Spleen (tissue), 11 donors: ENCODE data around the gene DNM3. TPM values are rescaled to one million over a fixed set of nuclear protein-coding genes. Genes with fewer than 3 reads are reported as not detected.

ENCODE experiments used
- DNase-seq: peaks from one replicate; pipeline ENCODE4 v3.0.0-alpha.2; 2020
- H3K27ac ChIP-seq, 8 donors: fragments of 200-600 bp; sonication (generic) in 7 of 8; 1 replicate in 4 of 8; 2 replicates in 4 of 8; pipeline versions ENCODE4 v1.5.0 to v1.8.0; 2016 to 2021; ENCODE audit warnings: inconsistent platforms in 4 of 8, mild to moderate bottlenecking in 4 of 8, moderate library complexity in 1 of 8
- H3K27me3 ChIP-seq, 7 donors: fragments of 200-600 bp; sonication (generic) in 6 of 7; replicated peaks in 1 of 7; 1 replicate in 4 of 7; 2 replicates in 3 of 7; pipeline versions ENCODE4 v1.5.0 to v1.8.0; 2016 to 2021; ENCODE audit warnings: inconsistent platforms in 3 of 7, mild to moderate bottlenecking in 1 of 7
- H3K36me3 ChIP-seq, 6 donors: fragments of 200-600 bp; sonication (generic) in 5 of 6; 1 replicate in 4 of 6; 2 replicates in 2 of 6; pipeline versions ENCODE4 v1.5.0 to v1.8.0; 2016 to 2021; ENCODE audit warnings: inconsistent platforms in 2 of 6
- H3K4me1 ChIP-seq, 6 donors: fragments of 200-600 bp; sonication (generic) in 5 of 6; 1 replicate in 3 of 6; 2 replicates in 3 of 6; pipeline versions ENCODE4 v1.5.0 to v1.8.0; 2016 to 2021; ENCODE audit warnings: inconsistent platforms in 3 of 6
- H3K4me3 ChIP-seq, 8 donors: fragments of 200-600 bp; sonication (generic) in 7 of 8; 1 replicate in 4 of 8; 2 replicates in 4 of 8; pipeline versions ENCODE4 v1.5.0 to v1.8.0; 2016 to 2021; ENCODE audit warnings: inconsistent platforms in 4 of 8, mild to moderate bottlenecking in 4 of 8, moderate library complexity in 2 of 8
- H3K9me3 ChIP-seq, 8 donors: fragments of 200-600 bp; sonication (generic) in 7 of 8; 1 replicate in 4 of 8; 2 replicates in 4 of 8; pipeline versions ENCODE4 v1.5.0 to v1.8.0; 2016 to 2021; ENCODE audit warnings: inconsistent platforms in 4 of 8
- POLR2A ChIP-seq, 3 donors: fragments of 450-650 bp; IDR thresholded peaks; one replicate each; pipeline ENCODE4 v1.5.1; 2017; ENCODE audit warnings: antibody characterized with exemption in 3 of 3, mild to moderate bottlenecking in 1 of 3
- POLR2AphosphoS5 ChIP-seq, 3 donors: sonication (generic); formaldehyde crosslinking; IDR thresholded peaks; one replicate each; pipeline ENCODE4 v1.5.1; 2017; ENCODE audit warnings: antibody characterized with exemption in 3 of 3
- WGBS, 5 donors: extraction: QIAGEN DNeasy Blood & Tissue Kit in 3 of 5; methylation state at CpG; one replicate each; pipeline versions ENCODE4 v1.1.5 to v1.1.7; 2013 to 2018; 5-methylcytosine and 5-hydroxymethylcytosine counted together
- intact Hi-C: fragments of 100-400 bp; cut with DNase I; formaldehyde crosslinking; loops from one replicate; pipeline ENCODE4 v1.15.0; 2023; ENCODE audit warnings: low total_unique reads
- polyA plus RNA-seq, 3 donors: library from polyadenylated mRNA; stranded (reverse); fragments of 200-250 nt; gene quantifications; one replicate each; pipeline ENCODE4 v1.2.1, GENCODE V29; 2013
- total RNA-seq, 7 donors: library from RNA; depleted of rRNA in 3 of 7; stranded (reverse); fragments of >200 nt in 3 of 7; fragmentation: NEBNext Ultra II Directional in 4 of 7; extraction: Animal tissue kit (Norgen Biotek cat#: 25700) in 4 of 7; gene quantifications; one replicate each; pipeline versions ENCODE4 v1.1.0 to v1.2.1, GENCODE V29; 2016 to 2021
- TF ChIP-seq, protein P1 (sequence below), 11 experiments: fragments of 200-600 bp in 7 of 11; fragments of 450-650 bp in 4 of 11; sonication (generic) in 4 of 11; IDR thresholded peaks in 8 of 11; conservative IDR thresholded peaks in 3 of 11; 1 replicate in 7 of 11; 2 replicates in 4 of 11; pipeline versions ENCODE4 v1.4.0 to v1.8.0; 2016 to 2021; ENCODE audit warnings: antibody characterized with exemption in 11 of 11, inconsistent platforms in 4 of 11, mild to moderate bottlenecking in 1 of 11
- donor health status: healthy with polysubstance abuse.
- donor health status: DM: no; HTN: no; CAD: no; lungs with moderate emphysema.
- donor health status: DM: no; HTN: no; CAD: no.
- donor health status: Bipolar disorder and iron deficiency.
- donor health status: healthy.
- donor health status: DM: no; HTN: no; CAD: no.
- donor health status: DM: yes; HTN: yes; CAD: no.

The DNM3 gene
- total and polyA plus RNA-seq, 10 donors = 0.61 to 10.2 (median 4.9) TPM

DNA sequence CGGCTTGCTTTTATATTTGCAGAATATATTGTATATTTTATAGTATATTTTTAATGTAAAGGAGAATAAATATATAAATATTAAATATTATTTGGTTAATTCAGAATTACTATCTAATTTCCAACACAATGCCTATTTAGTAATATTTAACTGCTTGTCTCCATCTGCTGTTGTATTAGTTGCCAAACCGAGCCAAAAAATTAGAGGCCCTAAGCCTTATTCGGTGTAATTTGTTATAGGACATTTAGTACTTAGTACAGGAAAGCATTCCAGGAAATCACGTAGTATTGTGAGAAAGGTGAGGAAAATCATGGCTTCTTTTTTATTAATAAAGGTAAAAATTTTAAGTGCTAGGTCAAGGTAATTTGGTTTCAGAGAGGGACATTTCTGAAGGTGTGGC is 93.8 kb downstream of the DNM3 start:
- 88 to 96% (median 94%) methylated on average over 4 of the region's 4 CpGs for WGBS, 5 donors
- no peaks in the 10 kb centered on the region for H3K36me3 ChIP-seq
- no peak for TF ChIP-seq POLR2AphosphoS5 (IDR thresholded peaks at IDR 0.05)
- TF ChIP-seq POLR2A (IDR thresholded peaks at IDR 0.05) = no peak
- no peak overlapping the region for H3K4me3 ChIP-seq
- no peak overlapping the region for H3K27ac ChIP-seq
- H3K27me3 ChIP-seq = no peaks in the 10 kb centered on the region
- intact Hi-C loops = no loop called here
- no peaks in the 10 kb centered on the region for H3K9me3 ChIP-seq
- no peak for DNase-seq
- H3K4me1 ChIP-seq = no peaks in the 10 kb centered on the region

DNA sequence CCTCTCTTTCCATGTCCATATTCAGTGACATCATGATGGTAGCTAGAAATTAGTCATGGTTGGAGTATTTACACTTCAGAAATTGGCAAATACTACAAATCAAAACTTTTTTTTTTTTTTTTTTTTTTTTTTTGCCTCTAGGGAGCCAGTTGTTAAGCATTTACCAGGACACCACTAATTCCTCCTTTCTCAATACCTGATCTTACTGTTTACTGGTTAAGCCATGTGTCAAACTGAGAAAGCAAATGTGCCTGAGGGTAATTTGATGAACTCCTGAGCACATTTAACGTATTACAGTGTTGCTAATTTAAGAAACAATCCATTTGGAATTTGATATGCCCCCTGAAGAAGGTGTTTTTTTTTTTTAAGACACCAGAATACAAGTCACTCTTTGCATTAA is 94.4 kb downstream of the DNM3 start:
- Histone ChIP-seq H3K27me3 (no peaks in the 10 kb centered on the region), H3K9me3 (no peaks in the 10 kb centered on the region), H3K4me1 (no peaks in the 10 kb centered on the region), H3K4me3 (no peak overlapping the region), H3K36me3 (no peaks in the 10 kb centered on the region), H3K27ac (no peak overlapping the region)
- WGBS, 5 donors = 65 to 89% (median 81%) methylated on average over 1 of the region's 1 CpG
- no peak for DNase-seq
- intact Hi-C loops = no loop called here
- TF ChIP-seq, protein P1, sequence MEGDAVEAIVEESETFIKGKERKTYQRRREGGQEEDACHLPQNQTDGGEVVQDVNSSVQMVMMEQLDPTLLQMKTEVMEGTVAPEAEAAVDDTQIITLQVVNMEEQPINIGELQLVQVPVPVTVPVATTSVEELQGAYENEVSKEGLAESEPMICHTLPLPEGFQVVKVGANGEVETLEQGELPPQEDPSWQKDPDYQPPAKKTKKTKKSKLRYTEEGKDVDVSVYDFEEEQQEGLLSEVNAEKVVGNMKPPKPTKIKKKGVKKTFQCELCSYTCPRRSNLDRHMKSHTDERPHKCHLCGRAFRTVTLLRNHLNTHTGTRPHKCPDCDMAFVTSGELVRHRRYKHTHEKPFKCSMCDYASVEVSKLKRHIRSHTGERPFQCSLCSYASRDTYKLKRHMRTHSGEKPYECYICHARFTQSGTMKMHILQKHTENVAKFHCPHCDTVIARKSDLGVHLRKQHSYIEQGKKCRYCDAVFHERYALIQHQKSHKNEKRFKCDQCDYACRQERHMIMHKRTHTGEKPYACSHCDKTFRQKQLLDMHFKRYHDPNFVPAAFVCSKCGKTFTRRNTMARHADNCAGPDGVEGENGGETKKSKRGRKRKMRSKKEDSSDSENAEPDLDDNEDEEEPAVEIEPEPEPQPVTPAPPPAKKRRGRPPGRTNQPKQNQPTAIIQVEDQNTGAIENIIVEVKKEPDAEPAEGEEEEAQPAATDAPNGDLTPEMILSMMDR (IDR thresholded peaks at IDR 0.05 in 8 of 11, conservative IDR thresholded peaks at IDR 0.05 in 3 of 11) = no peak
- TF ChIP-seq POLR2A (IDR thresholded peaks at IDR 0.05) (no peak), POLR2AphosphoS5 (IDR thresholded peaks at IDR 0.05) (no peak)

DNA sequence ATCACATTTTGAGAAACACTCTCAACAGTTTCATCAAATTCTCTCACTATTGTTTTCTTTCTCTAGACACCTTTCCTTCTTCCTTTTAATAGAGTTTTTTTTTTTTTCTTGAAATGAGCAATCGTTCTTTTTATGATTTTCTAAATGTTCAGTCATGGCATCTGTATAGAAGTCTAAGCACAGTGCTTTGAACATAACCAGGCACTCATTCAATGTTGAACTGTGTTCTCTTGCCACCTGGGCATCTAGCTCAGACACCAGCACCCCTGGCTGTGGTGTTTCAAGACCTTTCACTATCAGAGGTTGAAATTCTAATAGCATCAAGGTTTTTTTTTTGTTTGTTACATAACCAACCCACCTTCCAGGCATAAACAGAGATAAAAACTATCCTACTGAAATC is 96.6 kb downstream of the DNM3 start:
- no peaks in the 10 kb centered on the region for H3K4me1 ChIP-seq
- peaks cover 0 to 5% (median 0%) of the 10 kb centered on the region in 8 donors for H3K9me3 ChIP-seq
- intact Hi-C loops = no loop called here
- no peak for DNase-seq
- WGBS, 5 donors = 56 to 77% (median 66%) methylated on average over 1 of the region's 1 CpG
- H3K27ac ChIP-seq = no peak overlapping the region
- no peaks in the 10 kb centered on the region for H3K36me3 ChIP-seq
- TF ChIP-seq POLR2AphosphoS5 (IDR thresholded peaks at IDR 0.05) = no peak
- no peak for TF ChIP-seq POLR2A (IDR thresholded peaks at IDR 0.05)
- TF ChIP-seq, protein P1 (IDR thresholded peaks at IDR 0.05 in 8 of 11, conservative IDR thresholded peaks at IDR 0.05 in 3 of 11) = no peak
- no peaks in the 10 kb centered on the region for H3K27me3 ChIP-seq
- no peak overlapping the region for H3K4me3 ChIP-seq

DNA sequence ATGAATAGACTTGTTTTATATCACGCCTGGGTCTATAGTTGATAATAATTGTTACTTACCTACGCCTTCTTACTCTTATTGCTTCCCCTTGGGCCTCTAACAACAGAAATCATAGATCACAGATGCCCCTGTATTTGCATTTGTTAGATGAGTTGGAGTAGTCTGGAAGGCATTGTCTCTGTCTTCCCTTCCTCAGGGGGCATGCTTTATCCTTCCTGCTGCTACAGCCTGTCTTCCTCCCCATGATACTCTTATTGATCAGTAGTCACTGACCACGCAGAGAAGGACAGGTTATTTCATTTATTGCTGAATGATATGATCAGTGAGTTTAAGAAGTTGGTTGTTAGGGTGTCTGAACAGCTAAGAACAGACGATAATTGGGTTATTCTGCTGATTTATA is 98.4 kb downstream of the DNM3 start:
- no peak overlapping the region for H3K4me3 ChIP-seq
- peaks cover 0 to 11% (median 0%) of the 10 kb centered on the region in 8 donors for H3K9me3 ChIP-seq
- TF ChIP-seq, protein P1 (IDR thresholded peaks at IDR 0.05 in 8 of 11, conservative IDR thresholded peaks at IDR 0.05 in 3 of 11) = no peak
- no peak for TF ChIP-seq POLR2AphosphoS5 (IDR thresholded peaks at IDR 0.05)
- TF ChIP-seq POLR2A (IDR thresholded peaks at IDR 0.05) = no peak
- intact Hi-C loops = no loop called here
- DNase-seq = no peak
- WGBS, 5 donors = 76 to 87% (median 83%) methylated on average over 4 of the region's 4 CpGs
- no peaks in the 10 kb centered on the region for H3K36me3 ChIP-seq
- no peak overlapping the region for H3K27ac ChIP-seq
- no peaks in the 10 kb centered on the region for H3K4me1 ChIP-seq
- H3K27me3 ChIP-seq = no peaks in the 10 kb centered on the region

DNA sequence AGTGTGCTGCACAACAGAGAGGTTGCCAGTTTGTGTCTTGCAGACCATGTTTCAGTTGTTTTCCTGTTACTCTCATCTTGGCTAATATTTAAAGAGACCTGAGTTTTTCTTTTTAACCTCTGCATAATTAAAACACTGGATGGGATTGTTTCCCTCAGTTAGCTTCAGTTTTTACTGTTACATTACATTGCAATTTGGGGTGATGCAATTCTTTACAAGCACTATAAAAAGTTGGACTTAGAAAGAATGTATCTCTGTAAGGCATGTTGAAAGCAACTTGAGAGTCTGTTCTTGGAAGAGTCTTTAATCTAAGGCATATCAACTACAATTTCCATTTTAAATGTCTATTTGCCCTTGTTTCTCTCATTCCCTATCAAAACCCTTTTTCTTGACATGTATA is 99.1 kb downstream of the DNM3 start:
- Histone ChIP-seq H3K4me3 (no peak overlapping the region), H3K36me3 (no peaks in the 10 kb centered on the region), H3K27me3 (no peaks in the 10 kb centered on the region), H3K4me1 (no peaks in the 10 kb centered on the region), H3K9me3 (peaks cover 0 to 11% (median 0%) of the 10 kb centered on the region in 8 donors), H3K27ac (no peak overlapping the region)
- no peak for DNase-seq
- TF ChIP-seq POLR2A (IDR thresholded peaks at IDR 0.05) = no peak
- TF ChIP-seq POLR2AphosphoS5 (IDR thresholded peaks at IDR 0.05) = no peak
- TF ChIP-seq, protein P1 (IDR thresholded peaks at IDR 0.05 in 8 of 11, conservative IDR thresholded peaks at IDR 0.05 in 3 of 11) = no peak
- intact Hi-C loops = no loop called here
